HG03575 (cell line): ENCODE measurements around the gene MFAP1.

ENCODE experiments used
- ATAC-seq: cut with Tn5 transposase; IDR thresholded peaks from one replicate; pipeline ENCODE4 v1.9.1; 2021; ENCODE audit not compliant: unreplicated experiment, insufficient number of reproducible peaks, low FRiP score; ENCODE audit errors: extremely low read depth

Gene MFAP1

GRCh38 chr15:43789409-43789808 lies 35.1 kb downstream of the MFAP1 start:
- ATAC-seq: no peak

- no peak for ATAC-seq
These were observed 45.5 kb downstream of the MFAP1 start for GRCh38 chr15:43779016-43779415.

- ATAC-seq: no peak
These were observed 47.1 kb downstream of the MFAP1 start for GRCh38 chr15:43777267-43777914.

GRCh38 chr15:43776718-43777266 lies 47.7 kb downstream of the MFAP1 start, which contains the start of gene ELL3:
Gene ELL3 (minus strand): TSS chr15:43776966. CDS start chr15:43776901, 65 bp downstream.
- ATAC-seq: no peak

GRCh38 chr15:43776101-43776717 lies 48.3 kb downstream of the MFAP1 start:
- ATAC-seq: no peak

GRCh38 chr15:43775411-43775965 lies 49.0 kb downstream of the MFAP1 start:
- no peak for ATAC-seq

GRCh38 chr15:43774062-43774461 lies 50.4 kb downstream of the MFAP1 start:
- ATAC-seq: no peak

- ATAC-seq: no peak
These were observed 51.9 kb downstream of the MFAP1 start for GRCh38 chr15:43772624-43773023.

- ATAC-seq: no peak
These were observed 52.7 kb downstream of the MFAP1 start for GRCh38 chr15:43771816-43772215.

GRCh38 chr15:43769584-43770228 lies 54.8 kb downstream of the MFAP1 start:
- no peak for ATAC-seq

GRCh38 chr15:43763819-43764446 lies 60.6 kb downstream of the MFAP1 start:
- ATAC-seq: no peak

- no peak for ATAC-seq
These were observed 61.7 kb downstream of the MFAP1 start for GRCh38 chr15:43762824-43763223.
